Right cardiac atrium (tissue), 5 donors: ENCODE measurements around the gene EFCAB13. TPM values are rescaled to one million over a fixed set of nuclear protein-coding genes. Genes with fewer than 3 reads are reported as not detected.

Experiments
- ATAC-seq, 2 donors: fragments of 200-7000 bp; cut with Tn5 transposase; one replicate each; pipeline versions ENCODE4 v1.8.0 to v1.9.1; 2020; ENCODE audit warnings: moderate library complexity in 2 of 2, mild to moderate bottlenecking in 1 of 2
- DNase-seq, 3 donors: peaks; one replicate each; pipeline ENCODE4 v3.0.0-alpha.2; 2020
- H3K27ac ChIP-seq: one replicate; pipeline ENCODE4 v1.5.1; 2013; ENCODE audit warnings: mild to moderate bottlenecking, low read length, control low read depth, moderate library complexity
- H3K27me3 ChIP-seq: one replicate; pipeline ENCODE4 v1.6.1; 2013; ENCODE audit not compliant: control insufficient read depth, insufficient read depth
- H3K4me1 ChIP-seq: one replicate; pipeline ENCODE4 v1.6.1; 2013; ENCODE audit warnings: low read length; ENCODE audit not compliant: control insufficient read depth, insufficient read depth
- H3K4me3 ChIP-seq: one replicate; pipeline ENCODE4 v1.5.1; 2013; ENCODE audit warnings: low read length, control low read depth
- H3K9me3 ChIP-seq: one replicate; pipeline ENCODE4 v1.6.1; 2013; ENCODE audit warnings: low read length; ENCODE audit not compliant: control insufficient read depth
- WGBS: extraction: QIAGEN DNeasy Blood & Tissue Kit; methylation state at CpG from one replicate; pipeline ENCODE4 v1.1.7; 2013; 5-methylcytosine and 5-hydroxymethylcytosine counted together
- intact Hi-C, 4 donors: fragments of 100-400 bp; cut with DNase I; formaldehyde crosslinking; loops; one replicate each; pipeline versions ENCODE4 v1.11.0 to v1.14.0; 2022 to 2023
- polyA plus RNA-seq: library from polyadenylated mRNA; stranded (reverse); fragments of 200-250 nt; gene quantifications from one replicate; pipeline ENCODE4 v1.2.3, GENCODE V29; 2013
- total RNA-seq, 4 donors: library from RNA; stranded (reverse); fragmentation: NEBNext Ultra II Directional; extraction: Animal tissue kit (Norgen Biotek cat#: 25700); gene quantifications; one replicate each; pipeline ENCODE4 v1.2.1, GENCODE V29; 2021
- donor health status: healthy with polysubstance abuse.
- donor health status: DM: no; HTN: yes; CAD: no.
- donor health status: DM: no; HTN: no; CAD: no.
- donor health status: DM: no; HTN: yes; CAD: no; lungs with severe emphysema.
- donor health status: DM: yes; HTN: yes; CAD: no.

The EFCAB13 gene
- total and polyA plus RNA-seq, 5 donors, result 2.1 to 8.5 (median 7.2) TPM

DNA sequence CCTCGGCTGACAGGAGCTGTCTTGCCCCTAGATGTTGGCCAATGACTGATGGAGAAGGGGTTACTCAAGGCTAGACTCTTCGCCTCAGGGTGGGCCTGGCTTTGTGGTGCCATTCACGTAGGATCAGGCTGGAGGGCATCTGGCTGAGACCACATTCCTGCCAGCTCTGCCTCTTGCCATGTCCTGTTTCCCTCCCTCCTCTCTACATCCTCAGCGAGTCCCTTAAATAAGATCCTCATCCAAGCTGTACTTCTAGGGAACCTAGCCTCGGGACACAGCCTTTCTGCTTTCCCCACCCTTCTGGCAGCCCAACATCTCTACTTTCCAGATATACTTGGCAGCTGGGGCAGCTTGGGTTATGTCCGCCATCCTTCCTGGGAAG is 27.9 kb upstream of the EFCAB13 start:
- Histone ChIP-seq H3K27ac (peak overlapping the region; percentile 43), H3K9me3 (no peaks in the 10 kb centered on the region), H3K4me1 (peaks cover 2% of the 10 kb centered on the region), H3K27me3 (no peaks in the 10 kb centered on the region), H3K4me3 (no peak overlapping the region)
- DNase-seq (no peak), ATAC-seq (peak; percentile 4)
- intact Hi-C loops, result no loop called here
- 71% methylated on average over 6 of the region's 6 CpGs for WGBS

DNA sequence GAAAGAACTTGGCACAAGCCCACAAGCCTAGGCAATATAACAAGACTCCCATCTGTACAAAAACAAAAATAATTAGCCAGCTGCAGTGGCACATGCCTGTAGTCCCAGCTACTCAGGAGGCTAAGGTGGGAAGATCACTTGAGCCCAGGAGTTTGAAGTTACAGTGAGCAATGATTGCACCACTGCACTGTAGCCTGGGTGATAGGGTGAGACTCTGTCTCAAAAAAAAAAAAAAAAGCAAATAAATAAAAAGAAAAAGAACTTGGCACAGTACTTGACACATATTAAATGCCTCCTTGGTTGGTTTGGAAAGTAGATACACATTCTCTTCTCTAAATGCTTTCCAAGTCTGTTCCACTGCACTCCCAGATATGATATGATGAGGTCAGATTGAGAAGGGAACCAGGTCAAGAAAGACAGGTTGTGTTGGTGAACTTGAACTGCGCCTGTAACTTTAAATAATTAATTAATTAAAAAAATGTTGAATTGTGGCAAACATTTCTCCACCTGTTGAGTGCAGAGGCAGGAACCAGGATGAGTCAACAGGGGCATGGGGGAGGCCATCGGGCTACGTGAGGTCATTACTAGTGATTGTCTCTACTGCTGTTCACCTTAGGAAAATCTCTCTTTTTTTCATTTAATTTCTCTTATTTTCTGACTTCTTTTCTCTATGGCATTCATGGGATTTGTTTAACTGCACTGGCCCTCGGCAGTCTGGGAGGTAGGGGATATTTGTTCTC is 25.9 kb upstream of the EFCAB13 start:
- 93% methylated on average over 4 of the region's 4 CpGs for WGBS
- intact Hi-C loops, result no loop called here
- Histone ChIP-seq H3K4me1 (peaks cover 2% of the 10 kb centered on the region), H3K9me3 (no peaks in the 10 kb centered on the region), H3K4me3 (no peak overlapping the region), H3K27me3 (no peaks in the 10 kb centered on the region), H3K27ac (no peak overlapping the region)
- ATAC-seq, result no peak
- no peak for DNase-seq

DNA sequence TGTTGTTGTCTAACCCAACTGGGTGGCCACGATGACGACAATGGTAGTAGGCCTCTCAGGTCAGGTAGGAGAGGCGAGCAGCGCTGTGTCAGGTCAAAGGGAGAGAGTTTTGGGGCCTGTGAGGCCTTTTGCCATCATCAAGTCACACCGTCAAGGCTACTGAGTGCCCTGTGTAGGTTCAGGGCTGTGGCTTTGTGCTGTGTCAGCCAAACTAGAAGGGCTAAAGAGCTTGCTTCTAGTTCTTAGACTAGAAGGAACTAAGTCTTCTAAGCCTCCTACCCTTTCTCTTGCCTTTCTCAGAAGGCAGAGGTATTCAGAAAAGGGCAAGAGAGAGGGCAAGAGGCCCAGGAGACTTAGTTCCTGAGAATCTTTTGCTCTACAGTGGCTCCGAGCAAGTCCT is 25.0 kb upstream of the EFCAB13 start:
- Histone ChIP-seq H3K9me3 (no peaks in the 10 kb centered on the region), H3K4me1 (peaks cover 2% of the 10 kb centered on the region), H3K27me3 (no peaks in the 10 kb centered on the region), H3K27ac (no peak overlapping the region), H3K4me3 (no peak overlapping the region)
- intact Hi-C loops, result no loop called here
- 96% methylated on average over 6 of the region's 6 CpGs for WGBS
- DNase-seq (no peak), ATAC-seq (no peak)

DNA sequence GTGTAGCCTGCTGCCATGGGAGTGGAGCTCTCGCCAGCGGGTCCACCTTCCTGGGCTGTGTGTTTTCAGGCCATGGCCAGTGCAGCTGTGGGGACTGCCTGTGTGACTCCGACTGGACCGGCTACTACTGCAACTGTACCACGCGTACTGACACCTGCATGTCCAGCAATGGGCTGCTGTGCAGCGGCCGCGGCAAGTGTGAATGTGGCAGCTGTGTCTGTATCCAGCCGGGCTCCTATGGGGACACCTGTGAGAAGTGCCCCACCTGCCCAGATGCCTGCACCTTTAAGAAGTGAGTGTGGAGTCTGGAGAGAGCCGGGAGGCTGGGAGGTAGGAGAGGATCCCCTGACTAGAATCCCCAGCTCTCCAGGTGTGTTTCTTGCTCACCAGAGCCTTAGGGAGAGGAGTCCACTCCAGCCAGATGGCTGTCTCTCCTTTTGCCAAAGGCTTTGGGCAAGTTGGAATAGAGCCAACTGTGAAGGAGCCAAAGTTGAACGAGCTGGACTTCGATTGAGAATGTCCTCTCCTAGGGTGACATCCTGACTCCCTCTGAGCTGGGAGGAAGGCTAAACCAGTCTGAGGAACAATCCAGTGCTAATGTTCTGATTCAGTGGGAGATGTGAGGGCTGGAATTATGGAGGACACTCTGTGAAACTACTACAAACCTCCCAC is 24.4 kb upstream of the EFCAB13 start:
- WGBS, result 85% methylated on average over 13 of the region's 13 CpGs
- DNase-seq (peak in 1 of 3 donors; percentile 57), ATAC-seq (no peak)
- H3K27me3 ChIP-seq, result no peaks in the 10 kb centered on the region
- no peak overlapping the region for H3K4me3 ChIP-seq
- no peaks in the 10 kb centered on the region for H3K9me3 ChIP-seq
- no peak overlapping the region for H3K27ac ChIP-seq
- H3K4me1 ChIP-seq, result peaks cover 2% of the 10 kb centered on the region
- intact Hi-C loops, result no loop called here

DNA sequence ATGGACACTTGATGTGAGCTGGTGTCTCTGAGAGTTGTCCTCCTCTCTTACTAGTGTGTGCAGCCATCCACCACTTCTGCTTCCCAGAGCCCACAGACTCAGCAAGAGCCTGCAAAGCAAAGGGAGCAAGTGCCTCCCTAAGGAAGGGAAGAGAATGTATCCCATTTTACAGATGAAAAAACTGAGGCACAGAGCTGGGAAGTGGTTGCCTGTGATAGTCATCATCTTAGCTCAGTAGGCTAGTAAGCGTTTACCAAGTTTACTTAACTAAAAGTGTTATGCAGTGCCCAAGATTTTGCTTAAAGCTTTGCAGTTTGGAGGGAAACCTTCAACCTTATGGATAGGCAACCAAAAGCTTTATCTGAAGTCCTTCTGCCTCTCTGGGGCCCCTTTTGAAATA is 23.0 kb upstream of the EFCAB13 start:
- Histone ChIP-seq H3K4me1 (no peaks in the 10 kb centered on the region), H3K4me3 (no peak overlapping the region), H3K9me3 (no peaks in the 10 kb centered on the region), H3K27ac (no peak overlapping the region), H3K27me3 (no peaks in the 10 kb centered on the region)
- DNase-seq (no peak), ATAC-seq (no peak)
- intact Hi-C loops, result loop anchor here in 1 of 4 donors (5.0 kb wide), 1 partner anchor 58 kb away; no protein-coding TSS in a partner anchor
- WGBS, result 92% methylated on average over 1 of the region's 1 CpG

DNA sequence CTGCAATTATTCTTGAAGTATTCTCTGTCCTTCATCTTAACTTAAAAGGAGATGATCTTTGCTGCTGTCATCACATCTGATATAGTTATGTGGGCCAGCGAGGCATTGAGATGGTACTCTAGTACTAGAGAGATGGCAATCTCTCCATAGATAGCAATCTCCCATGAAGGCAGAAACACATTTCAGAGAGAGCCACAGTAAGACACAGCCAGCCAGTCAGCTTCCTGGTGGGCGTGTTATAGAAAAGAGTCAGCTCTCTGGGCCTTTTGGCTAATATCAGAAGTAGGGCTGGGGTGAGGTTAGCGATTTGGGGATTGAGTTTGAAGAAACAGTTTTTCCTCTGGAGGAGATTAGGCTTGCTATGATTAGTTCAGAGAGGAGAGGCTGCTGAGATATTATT is 22.6 kb upstream of the EFCAB13 start:
- intact Hi-C loops, result loop anchor here in 1 of 4 donors (5.0 kb wide), 1 partner anchor 59 kb away; no protein-coding TSS in a partner anchor
- ATAC-seq (no peak), DNase-seq (no peak)
- H3K4me3 ChIP-seq, result no peak overlapping the region
- no peak overlapping the region for H3K27ac ChIP-seq
- 88% methylated on average over 3 of the region's 3 CpGs for WGBS
- no peaks in the 10 kb centered on the region for H3K4me1 ChIP-seq
- H3K9me3 ChIP-seq, result no peaks in the 10 kb centered on the region
- H3K27me3 ChIP-seq, result no peaks in the 10 kb centered on the region

DNA sequence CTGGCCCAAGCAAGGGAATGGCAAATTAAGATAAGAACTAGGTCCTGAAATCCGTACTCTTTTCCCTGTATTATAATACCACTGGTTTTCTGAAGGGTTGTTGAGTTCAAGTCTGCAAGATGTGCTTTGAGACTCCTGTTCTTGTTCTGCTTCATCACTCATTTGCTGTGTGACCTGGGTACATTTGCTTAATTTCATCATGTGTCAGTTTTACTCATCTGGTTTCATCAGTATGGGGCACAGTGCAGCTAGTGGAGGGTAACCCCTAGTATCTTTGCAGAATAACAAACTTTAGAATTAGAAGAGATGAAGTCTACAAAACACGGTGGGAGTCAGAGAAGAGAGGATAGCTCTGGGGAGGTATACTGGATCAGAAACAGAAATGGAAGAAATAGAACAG is 21.9 kb upstream of the EFCAB13 start:
- Histone ChIP-seq H3K4me1 (no peaks in the 10 kb centered on the region), H3K9me3 (no peaks in the 10 kb centered on the region), H3K27ac (no peak overlapping the region), H3K4me3 (no peak overlapping the region), H3K27me3 (no peaks in the 10 kb centered on the region)
- ATAC-seq (no peak), DNase-seq (no peak)
- intact Hi-C loops, result loop anchor here in 1 of 4 donors (5.0 kb wide), 1 partner anchor 60 kb away; no protein-coding TSS in a partner anchor
- 92% methylated on average over 2 of the region's 2 CpGs for WGBS

DNA sequence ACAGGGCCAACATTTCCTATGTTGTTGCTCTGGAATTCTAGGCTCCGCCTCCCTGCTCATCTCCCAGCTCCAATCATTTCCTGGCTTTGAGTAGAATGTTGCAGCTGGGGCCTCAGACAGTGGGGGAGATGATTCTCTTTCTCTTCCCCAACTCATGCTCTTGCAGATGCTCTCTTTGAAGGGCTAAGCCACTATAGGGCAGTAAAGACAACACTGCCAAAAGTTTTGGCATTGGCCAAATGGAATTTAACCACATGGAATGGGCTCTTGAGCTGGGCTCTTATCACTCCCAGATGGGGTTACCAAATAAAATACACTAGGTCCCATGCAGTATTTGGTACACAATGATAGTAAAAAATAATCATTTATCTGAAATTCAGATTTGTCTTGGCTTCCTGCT is 19.6 kb upstream of the EFCAB13 start:
- H3K27ac ChIP-seq, result no peak overlapping the region
- WGBS, result 98% methylated on average over 1 of the region's 1 CpG
- DNase-seq, result no peak
- no peaks in the 10 kb centered on the region for H3K4me1 ChIP-seq
- H3K4me3 ChIP-seq, result no peak overlapping the region
- intact Hi-C loops, result loop anchor here in 1 of 4 donors (5.0 kb wide), 1 partner anchor 62 kb away; no protein-coding TSS in a partner anchor
- H3K27me3 ChIP-seq, result no peaks in the 10 kb centered on the region
- H3K9me3 ChIP-seq, result no peaks in the 10 kb centered on the region
- no peak for ATAC-seq

DNA sequence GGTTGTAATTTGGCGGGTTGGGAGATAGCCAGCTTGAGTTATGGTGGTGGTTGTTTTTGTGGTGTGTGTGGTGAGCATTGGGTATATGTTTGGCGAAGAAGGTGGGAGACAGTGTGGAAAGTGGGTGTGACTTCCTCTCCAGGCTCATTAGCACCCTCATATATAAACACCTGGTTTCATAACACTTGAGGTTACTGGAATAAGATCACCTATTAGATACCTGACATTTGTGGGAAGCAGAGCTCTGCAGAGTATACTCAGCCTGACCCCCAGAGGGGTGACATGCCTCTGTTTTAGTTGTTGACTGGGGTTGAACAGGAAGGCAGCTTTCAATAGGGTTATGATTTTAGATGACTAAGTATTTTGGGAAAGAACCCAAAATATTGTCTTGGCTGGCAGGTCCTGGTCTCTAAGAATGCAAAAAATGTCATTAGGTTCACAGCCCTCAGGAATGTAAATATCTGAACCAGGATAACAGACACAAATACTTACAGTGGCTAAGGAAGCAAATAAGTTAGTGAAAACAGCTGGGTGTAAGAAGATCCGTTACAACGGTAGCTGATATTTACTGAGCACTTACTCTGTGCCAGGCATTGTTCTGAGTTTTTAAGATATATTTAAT is 18.3 kb upstream of the EFCAB13 start:
- H3K4me3 ChIP-seq, result no peak overlapping the region
- H3K27me3 ChIP-seq, result no peaks in the 10 kb centered on the region
- intact Hi-C loops, result no loop called here
- no peaks in the 10 kb centered on the region for H3K4me1 ChIP-seq
- peak overlapping the region; percentile 33 for H3K27ac ChIP-seq
- 63% methylated on average over 4 of the region's 4 CpGs for WGBS
- ATAC-seq (peak; percentile 60 to 68), DNase-seq (no peak)
- H3K9me3 ChIP-seq, result no peaks in the 10 kb centered on the region

DNA sequence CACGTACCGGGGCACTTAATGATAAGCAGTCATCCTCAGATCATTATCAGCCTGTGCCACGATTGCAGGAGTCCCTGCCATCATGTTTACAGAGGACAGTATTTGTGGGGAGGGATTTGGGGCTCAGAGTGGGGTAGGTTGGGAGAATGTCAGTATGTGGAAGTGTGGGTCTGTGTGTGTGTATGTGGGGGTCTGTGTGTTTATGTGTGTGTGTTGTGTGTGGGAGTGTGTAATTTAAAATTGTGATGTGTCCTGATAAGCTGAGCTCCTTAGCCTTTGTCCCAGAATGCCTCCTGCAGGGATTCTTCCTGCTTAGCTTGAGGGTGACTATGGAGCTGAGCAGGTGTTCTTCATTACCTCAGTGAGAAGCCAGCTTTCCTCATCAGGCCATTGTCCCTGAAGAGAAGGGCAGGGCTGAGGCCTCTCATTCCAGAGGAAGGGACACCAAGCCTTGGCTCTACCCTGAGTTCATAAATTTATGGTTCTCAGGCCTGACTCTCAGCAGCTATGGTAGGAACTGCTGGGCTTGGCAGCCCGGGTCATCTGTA is 13.5 kb upstream of the EFCAB13 start:
- Histone ChIP-seq H3K27ac (no peak overlapping the region), H3K4me3 (no peak overlapping the region), H3K27me3 (no peaks in the 10 kb centered on the region), H3K9me3 (no peaks in the 10 kb centered on the region), H3K4me1 (peaks cover 1% of the 10 kb centered on the region)
- WGBS, result 61% methylated on average over 4 of the region's 4 CpGs
- DNase-seq (no peak), ATAC-seq (no peak)
- intact Hi-C loops, result loop anchor here in 2 of 4 donors (5.0 kb wide), 2 partner anchors 73 to 78 kb away; no protein-coding TSS in a partner anchor

DNA sequence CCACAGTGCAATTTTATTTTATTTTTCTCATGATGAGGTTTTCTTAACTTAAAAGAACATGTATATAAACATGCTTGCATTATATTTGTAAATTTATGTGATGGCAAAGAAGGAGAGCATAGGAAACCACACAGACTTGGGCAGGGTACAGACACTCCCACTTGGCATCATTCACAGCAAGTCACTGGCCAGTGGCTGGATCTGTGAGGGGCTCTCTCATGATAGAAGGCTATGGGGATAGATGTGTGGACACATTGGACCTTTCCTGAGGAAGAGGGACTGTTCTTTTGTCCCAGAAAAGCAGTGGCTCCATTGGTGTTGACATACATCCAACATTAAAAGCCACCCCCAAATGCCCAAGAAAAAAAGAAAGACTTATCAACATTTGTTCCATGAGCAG is 12.3 kb upstream of the EFCAB13 start:
- H3K27ac ChIP-seq, result no peak overlapping the region
- no peak for ATAC-seq
- intact Hi-C loops, result loop anchor here in 2 of 4 donors (5.0 kb wide), 2 partner anchors 74 to 79 kb away; no protein-coding TSS in a partner anchor
- no peaks in the 10 kb centered on the region for H3K9me3 ChIP-seq
- DNase-seq, result no peak
- H3K27me3 ChIP-seq, result no peaks in the 10 kb centered on the region
- H3K4me3 ChIP-seq, result no peak overlapping the region
- H3K4me1 ChIP-seq, result peaks cover 1% of the 10 kb centered on the region
